ENCODE measurements around the gene ITPA. TPM values are rescaled to one million over a fixed set of nuclear protein-coding genes. Genes with fewer than 3 reads are reported as not detected.

The ITPA gene
- total and polyA plus RNA-seq, 2 of the 13 experiments (the other 11 are each of a cell fraction or from before 2014, with no cell fraction given): 60.1 to 103 TPM

DNA sequence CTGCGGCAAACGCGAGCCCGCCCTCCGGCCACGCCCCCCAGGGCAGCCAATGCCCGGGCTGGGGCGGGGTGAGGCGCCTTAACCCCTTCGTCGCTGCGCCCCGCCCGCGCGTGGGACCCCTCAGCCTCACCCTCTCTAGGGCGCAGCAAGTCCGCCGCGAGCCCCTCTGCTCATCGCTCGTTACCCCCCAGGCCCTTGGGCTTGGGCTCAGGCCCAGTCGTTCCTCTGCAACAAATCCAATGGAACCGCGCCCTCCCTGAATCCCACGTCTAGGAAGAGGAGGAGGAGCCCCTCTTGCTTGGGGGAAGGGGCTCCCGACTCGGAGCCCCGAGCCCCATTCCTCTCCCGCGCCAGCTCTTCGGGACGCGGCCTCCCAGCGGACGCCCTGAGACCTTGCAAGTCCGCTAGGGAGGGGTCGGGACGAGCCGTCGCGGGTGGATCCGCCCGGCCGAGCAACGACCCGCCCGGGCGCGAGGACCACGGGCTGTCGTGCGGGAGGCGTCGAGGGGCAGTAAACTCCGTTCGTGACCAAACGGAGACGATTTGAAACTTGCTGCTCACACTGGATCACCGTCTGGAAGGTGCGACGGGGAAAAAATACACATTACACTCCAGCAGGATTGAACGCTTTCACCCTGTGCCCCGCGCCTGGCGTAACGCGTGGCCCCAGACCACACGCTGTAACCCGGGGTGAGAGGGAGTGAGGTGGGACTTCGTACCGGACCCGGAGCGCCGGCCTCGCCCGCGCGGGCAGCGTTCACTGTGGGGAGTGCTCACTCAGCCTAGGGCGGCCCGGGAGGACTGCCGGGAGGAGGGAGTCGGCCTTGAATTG, 35.5 kb upstream of the ITPA start (continued):
- TF ChIP-seq, protein P1, sequence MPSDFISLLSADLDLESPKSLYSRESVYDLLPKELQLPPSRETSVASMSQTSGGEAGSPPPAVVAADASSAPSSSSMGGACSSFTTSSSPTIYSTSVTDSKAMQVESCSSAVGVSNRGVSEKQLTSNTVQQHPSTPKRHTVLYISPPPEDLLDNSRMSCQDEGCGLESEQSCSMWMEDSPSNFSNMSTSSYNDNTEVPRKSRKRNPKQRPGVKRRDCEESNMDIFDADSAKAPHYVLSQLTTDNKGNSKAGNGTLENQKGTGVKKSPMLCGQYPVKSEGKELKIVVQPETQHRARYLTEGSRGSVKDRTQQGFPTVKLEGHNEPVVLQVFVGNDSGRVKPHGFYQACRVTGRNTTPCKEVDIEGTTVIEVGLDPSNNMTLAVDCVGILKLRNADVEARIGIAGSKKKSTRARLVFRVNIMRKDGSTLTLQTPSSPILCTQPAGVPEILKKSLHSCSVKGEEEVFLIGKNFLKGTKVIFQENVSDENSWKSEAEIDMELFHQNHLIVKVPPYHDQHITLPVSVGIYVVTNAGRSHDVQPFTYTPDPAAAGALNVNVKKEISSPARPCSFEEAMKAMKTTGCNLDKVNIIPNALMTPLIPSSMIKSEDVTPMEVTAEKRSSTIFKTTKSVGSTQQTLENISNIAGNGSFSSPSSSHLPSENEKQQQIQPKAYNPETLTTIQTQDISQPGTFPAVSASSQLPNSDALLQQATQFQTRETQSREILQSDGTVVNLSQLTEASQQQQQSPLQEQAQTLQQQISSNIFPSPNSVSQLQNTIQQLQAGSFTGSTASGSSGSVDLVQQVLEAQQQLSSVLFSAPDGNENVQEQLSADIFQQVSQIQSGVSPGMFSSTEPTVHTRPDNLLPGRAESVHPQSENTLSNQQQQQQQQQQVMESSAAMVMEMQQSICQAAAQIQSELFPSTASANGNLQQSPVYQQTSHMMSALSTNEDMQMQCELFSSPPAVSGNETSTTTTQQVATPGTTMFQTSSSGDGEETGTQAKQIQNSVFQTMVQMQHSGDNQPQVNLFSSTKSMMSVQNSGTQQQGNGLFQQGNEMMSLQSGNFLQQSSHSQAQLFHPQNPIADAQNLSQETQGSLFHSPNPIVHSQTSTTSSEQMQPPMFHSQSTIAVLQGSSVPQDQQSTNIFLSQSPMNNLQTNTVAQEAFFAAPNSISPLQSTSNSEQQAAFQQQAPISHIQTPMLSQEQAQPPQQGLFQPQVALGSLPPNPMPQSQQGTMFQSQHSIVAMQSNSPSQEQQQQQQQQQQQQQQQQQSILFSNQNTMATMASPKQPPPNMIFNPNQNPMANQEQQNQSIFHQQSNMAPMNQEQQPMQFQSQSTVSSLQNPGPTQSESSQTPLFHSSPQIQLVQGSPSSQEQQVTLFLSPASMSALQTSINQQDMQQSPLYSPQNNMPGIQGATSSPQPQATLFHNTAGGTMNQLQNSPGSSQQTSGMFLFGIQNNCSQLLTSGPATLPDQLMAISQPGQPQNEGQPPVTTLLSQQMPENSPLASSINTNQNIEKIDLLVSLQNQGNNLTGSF (CRISPR knock-in tag; IDR thresholded peaks at IDR 0.05): peak; percentile 69
- TF ChIP-seq U2AF1 (optimal IDR thresholded peaks at IDR 0.05; ENCODE audit: low read depth, low read length): no peak
- TF ChIP-seq ZNF546 (CRISPR knock-in tag; conservative IDR thresholded peaks at IDR 0.05): peak; percentile 90; the same call in 1 of the 2 replicates
- TF ChIP-seq NBN (conservative IDR thresholded peaks at IDR 0.05): no peak
- no peak for TF ChIP-seq ZSCAN22 (CRISPR knock-in tag; IDR thresholded peaks at IDR 0.05)
- TF ChIP-seq ZNF3 (CRISPR knock-in tag; IDR thresholded peaks at IDR 0.05): 0 out of 2 replicates have a peak, but pooled peaks have one; percentile 41
- TF ChIP-seq, protein P2, sequence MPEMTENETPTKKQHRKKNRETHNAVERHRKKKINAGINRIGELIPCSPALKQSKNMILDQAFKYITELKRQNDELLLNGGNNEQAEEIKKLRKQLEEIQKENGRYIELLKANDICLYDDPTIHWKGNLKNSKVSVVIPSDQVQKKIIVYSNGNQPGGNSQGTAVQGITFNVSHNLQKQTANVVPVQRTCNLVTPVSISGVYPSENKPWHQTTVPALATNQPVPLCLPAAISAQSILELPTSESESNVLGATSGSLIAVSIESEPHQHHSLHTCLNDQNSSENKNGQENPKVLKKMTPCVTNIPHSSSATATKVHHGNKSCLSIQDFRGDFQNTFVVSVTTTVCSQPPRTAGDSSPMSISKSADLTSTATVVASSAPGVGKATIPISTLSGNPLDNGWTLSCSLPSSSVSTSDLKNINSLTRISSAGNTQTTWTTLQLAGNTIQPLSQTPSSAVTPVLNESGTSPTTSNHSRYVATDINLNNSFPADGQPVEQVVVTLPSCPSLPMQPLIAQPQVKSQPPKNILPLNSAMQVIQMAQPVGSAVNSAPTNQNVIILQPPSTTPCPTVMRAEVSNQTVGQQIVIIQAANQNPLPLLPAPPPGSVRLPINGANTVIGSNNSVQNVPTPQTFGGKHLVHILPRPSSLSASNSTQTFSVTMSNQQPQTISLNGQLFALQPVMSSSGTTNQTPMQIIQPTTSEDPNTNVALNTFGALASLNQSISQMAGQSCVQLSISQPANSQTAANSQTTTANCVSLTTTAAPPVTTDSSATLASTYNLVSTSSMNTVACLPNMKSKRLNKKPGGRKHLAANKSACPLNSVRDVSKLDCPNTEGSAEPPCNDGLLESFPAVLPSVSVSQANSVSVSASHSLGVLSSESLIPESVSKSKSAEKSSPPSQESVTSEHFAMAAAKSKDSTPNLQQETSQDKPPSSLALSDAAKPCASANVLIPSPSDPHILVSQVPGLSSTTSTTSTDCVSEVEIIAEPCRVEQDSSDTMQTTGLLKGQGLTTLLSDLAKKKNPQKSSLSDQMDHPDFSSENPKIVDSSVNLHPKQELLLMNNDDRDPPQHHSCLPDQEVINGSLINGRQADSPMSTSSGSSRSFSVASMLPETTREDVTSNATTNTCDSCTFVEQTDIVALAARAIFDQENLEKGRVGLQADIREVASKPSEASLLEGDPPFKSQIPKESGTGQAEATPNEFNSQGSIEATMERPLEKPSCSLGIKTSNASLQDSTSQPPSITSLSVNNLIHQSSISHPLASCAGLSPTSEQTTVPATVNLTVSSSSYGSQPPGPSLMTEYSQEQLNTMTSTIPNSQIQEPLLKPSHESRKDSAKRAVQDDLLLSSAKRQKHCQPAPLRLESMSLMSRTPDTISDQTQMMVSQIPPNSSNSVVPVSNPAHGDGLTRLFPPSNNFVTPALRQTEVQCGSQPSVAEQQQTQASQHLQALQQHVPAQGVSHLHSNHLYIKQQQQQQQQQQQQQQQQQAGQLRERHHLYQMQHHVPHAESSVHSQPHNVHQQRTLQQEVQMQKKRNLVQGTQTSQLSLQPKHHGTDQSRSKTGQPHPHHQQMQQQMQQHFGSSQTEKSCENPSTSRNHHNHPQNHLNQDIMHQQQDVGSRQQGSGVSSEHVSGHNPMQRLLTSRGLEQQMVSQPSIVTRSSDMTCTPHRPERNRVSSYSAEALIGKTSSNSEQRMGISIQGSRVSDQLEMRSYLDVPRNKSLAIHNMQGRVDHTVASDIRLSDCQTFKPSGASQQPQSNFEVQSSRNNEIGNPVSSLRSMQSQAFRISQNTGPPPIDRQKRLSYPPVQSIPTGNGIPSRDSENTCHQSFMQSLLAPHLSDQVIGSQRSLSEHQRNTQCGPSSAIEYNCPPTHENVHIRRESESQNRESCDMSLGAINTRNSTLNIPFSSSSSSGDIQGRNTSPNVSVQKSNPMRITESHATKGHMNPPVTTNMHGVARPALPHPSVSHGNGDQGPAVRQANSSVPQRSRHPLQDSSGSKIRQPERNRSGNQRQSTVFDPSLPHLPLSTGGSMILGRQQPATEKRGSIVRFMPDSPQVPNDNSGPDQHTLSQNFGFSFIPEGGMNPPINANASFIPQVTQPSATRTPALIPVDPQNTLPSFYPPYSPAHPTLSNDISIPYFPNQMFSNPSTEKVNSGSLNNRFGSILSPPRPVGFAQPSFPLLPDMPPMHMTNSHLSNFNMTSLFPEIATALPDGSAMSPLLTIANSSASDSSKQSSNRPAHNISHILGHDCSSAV (CRISPR knock-in tag; IDR thresholded peaks at IDR 0.05; ENCODE audit: borderline replicate concordance): peak; percentile 96; the same call in 1 of the 2 replicates
- TF ChIP-seq ZNF367 (CRISPR knock-in tag; IDR thresholded peaks at IDR 0.05; ENCODE audit: borderline replicate concordance): no peak
- TF ChIP-seq CEBPB (IDR thresholded peaks at IDR 0.05; ENCODE audit: borderline replicate concordance, low read depth, low read length): no peak
- peak; percentile 98 for TF ChIP-seq KDM3A (CRISPR knock-in tag; IDR thresholded peaks at IDR 0.05; ENCODE audit: low read depth)
- peak; percentile 56 for TF ChIP-seq ISL2 (CRISPR knock-in tag; IDR thresholded peaks at IDR 0.05)
- no peak for TF ChIP-seq SOX13 (IDR thresholded peaks at IDR 0.05)
- peak in 1 of 2 experiments; percentile 37; a peak in 1 of 4 replicates for TF ChIP-seq SOX13 (CRISPR knock-in tag; conservative IDR thresholded peaks at IDR 0.05 in 1 of 2, IDR thresholded peaks at IDR 0.05 in 1 of 2)

All from HepG2 (cell line).